H1 (cell line): ENCODE data around the gene RAB4B. TPM values are rescaled to one million over a fixed set of nuclear protein-coding genes. Genes with fewer than 3 reads are reported as not detected.

Experiments used
- CTCF ChIA-PET: fragments of 300-600 bp; sonication (Branson Sonifier 250); formaldehyde crosslinking; loops from one replicate; lab custom pipeline; 2021; ENCODE audit not compliant: partially characterized antibody; lab: Charles Lee
- POLR2A ChIA-PET: fragments of 300-600 bp; sonication (Branson Sonifier 250); formaldehyde crosslinking; loops from one replicate; lab custom pipeline; 2021; ENCODE audit warnings: inconsistent platforms; ENCODE audit not compliant: partially characterized antibody; lab: Charles Lee
- DNase-seq, 2 experiments: peaks; one replicate each; pipeline versions ENCODE4 v3.0.0 to v3.0.0-alpha.2; 2010 to 2022; ENCODE audit warnings: low spot score in 2 of 2, low read depth in 1 of 2, mixed read lengths in 1 of 2
- FAIRE-seq: peaks from 2 replicates; lab custom pipeline; 2011; peaks lifted over from hg19 to GRCh38; lab: Jason Lieb, UNC
- H2AFZ ChIP-seq: 2 replicates; pipeline ENCODE4 v1.8.1; 2012; ENCODE audit warnings: low read length, inconsistent platforms
- H2AK5ac ChIP-seq: 2 replicates; pipeline ENCODE4 v1.6.1; 2013; ENCODE audit warnings: low read depth, low read length
- H2BK120ac ChIP-seq: replicated peaks from 2 replicates; pipeline ENCODE3; 2013; ENCODE audit warnings: low read depth, low read length, inconsistent platforms
- H2BK12ac ChIP-seq: 2 replicates; pipeline ENCODE4 v1.6.1; 2013; ENCODE audit warnings: low read depth, low read length
- H2BK15ac ChIP-seq: 2 replicates; pipeline ENCODE4 v1.6.1; 2013; ENCODE audit warnings: low read length
- H2BK20ac ChIP-seq: 2 replicates; pipeline ENCODE4 v1.6.1; 2013; ENCODE audit warnings: low read length
- H2BK5ac ChIP-seq: 2 replicates; pipeline ENCODE4 v1.6.1; 2013; ENCODE audit warnings: low read depth, low read length
- H3K14ac ChIP-seq: 2 replicates; pipeline ENCODE4 v1.6.1; 2013; ENCODE audit warnings: inconsistent platforms; ENCODE audit not compliant: insufficient read length
- H3K18ac ChIP-seq: 2 replicates; pipeline ENCODE4 v1.6.1; 2013; ENCODE audit warnings: low read length; ENCODE audit errors: extremely low read depth
- H3K23ac ChIP-seq: 2 replicates; pipeline ENCODE4 v1.6.1; 2013; ENCODE audit warnings: inconsistent platforms; ENCODE audit not compliant: insufficient read length
- H3K23me2 ChIP-seq: 2 replicates; pipeline ENCODE4 v1.6.1; 2013; ENCODE audit warnings: low read depth, low read length
- H3K27ac ChIP-seq: 2 replicates; pipeline ENCODE4 v1.6.1; 2011; ENCODE audit warnings: low read depth, low read length, inconsistent platforms
- H3K27me3 ChIP-seq, 4 experiments: replicated peaks in 1 of 4; 1 replicate in 1 of 4; 2 replicates in 3 of 4; pipeline versions ENCODE4 v1.6.1 to v1.8.1; 2011 to 2013; ENCODE audit warnings: low read length in 3 of 4, mild to moderate bottlenecking in 3 of 4, inconsistent platforms in 2 of 4, mixed read lengths in 2 of 4, moderate library complexity in 1 of 4; ENCODE audit not compliant: control insufficient read depth in 3 of 4, insufficient read depth in 3 of 4; ENCODE audit errors: extremely low read depth in 1 of 4
- H3K36me3 ChIP-seq, 4 experiments: 2 replicates each; pipeline versions ENCODE4 v1.6.1 to v1.8.1; 2011 to 2013; ENCODE audit warnings: mild to moderate bottlenecking in 4 of 4, low read length in 3 of 4, moderate library complexity in 2 of 4, control low read depth in 1 of 4, inconsistent platforms in 1 of 4; ENCODE audit not compliant: insufficient read depth in 4 of 4, control insufficient read depth in 2 of 4
- H3K4ac ChIP-seq: replicated peaks from 2 replicates; pipeline ENCODE3; 2013; ENCODE audit warnings: low read length, low read depth, mixed read lengths, inconsistent platforms; ENCODE audit not compliant: insufficient read length
- H3K4me1 ChIP-seq, 4 experiments: replicated peaks in 1 of 4; 1 replicate in 1 of 4; 2 replicates in 3 of 4; pipeline versions ENCODE4 v1.6.1 to v1.8.1; 2011 to 2013; ENCODE audit warnings: low read length in 3 of 4, inconsistent platforms in 2 of 4, mixed read lengths in 1 of 4; ENCODE audit not compliant: insufficient read depth in 4 of 4, control insufficient read depth in 3 of 4
- H3K4me2 ChIP-seq, 2 experiments: 2 replicates each; pipeline versions ENCODE4 v1.6.1 to v1.8.1; 2011 to 2013; ENCODE audit warnings: low read depth in 2 of 2, low read length in 2 of 2, control low read depth in 1 of 2, inconsistent platforms in 1 of 2, mild to moderate bottlenecking in 1 of 2; ENCODE audit not compliant: insufficient read depth in 1 of 2
- H3K4me3 ChIP-seq, 4 experiments: fragments of 200-600, 300-600 bp in 1 of 4; sonication (generic), shearing (Covaris generic), sonication (Bioruptor Twin) in 1 of 4; 2 replicates each; pipeline versions ENCODE4 v1.5.1 to v1.8.1; 2011 to 2016; ENCODE audit warnings: low read length in 4 of 4, low read depth in 3 of 4, control low read depth in 2 of 4, inconsistent platforms in 2 of 4, mild to moderate bottlenecking in 2 of 4, mixed read lengths in 1 of 4, moderate library complexity in 1 of 4; ENCODE audit not compliant: insufficient read depth in 2 of 4; ENCODE audit errors: extremely low read depth in 1 of 4
- H3K56ac ChIP-seq: replicated peaks from 2 replicates; pipeline ENCODE3; 2013; ENCODE audit warnings: low read depth, mild to moderate bottlenecking, mixed read lengths, low read length, inconsistent platforms; ENCODE audit not compliant: insufficient read length
- H3K79me1 ChIP-seq: 2 replicates; pipeline ENCODE4 v1.6.1; 2013; ENCODE audit warnings: low read depth, low read length, control low read depth
- H3K79me2 ChIP-seq, 2 experiments: 2 replicates each; pipeline versions ENCODE4 v1.6.1 to v1.8.1; 2012 to 2013; ENCODE audit warnings: low read length in 2 of 2, mild to moderate bottlenecking in 2 of 2, inconsistent platforms in 1 of 2; ENCODE audit not compliant: insufficient read depth in 2 of 2, control insufficient read depth in 1 of 2
- H3K9ac ChIP-seq, 4 experiments: replicated peaks in 1 of 4; 1 replicate in 1 of 4; 2 replicates in 3 of 4; pipeline versions ENCODE4 v1.6.1 to v1.8.1; 2011 to 2013; ENCODE audit warnings: low read depth in 3 of 4, low read length in 3 of 4, control low read depth in 2 of 4, mild to moderate bottlenecking in 2 of 4, moderate library complexity in 2 of 4, inconsistent platforms in 1 of 4; ENCODE audit errors: extremely low read depth in 1 of 4
- H3K9me3 ChIP-seq, 2 experiments: 2 replicates each; pipeline versions ENCODE4 v1.6.1 to v1.8.1; 2012 to 2013; ENCODE audit warnings: mild to moderate bottlenecking in 2 of 2, moderate library complexity in 2 of 2, control low read depth in 1 of 2, inconsistent platforms in 1 of 2, low read depth in 1 of 2, low read length in 1 of 2, mixed read lengths in 1 of 2; ENCODE audit not compliant: insufficient read depth in 2 of 2
- H4K20me1 ChIP-seq, 2 experiments: replicated peaks in 1 of 2; 2 replicates each; pipeline versions ENCODE3 to v1.8.1; 2011 to 2013; ENCODE audit warnings: inconsistent platforms in 2 of 2, low read length in 2 of 2, mild to moderate bottlenecking in 1 of 2; ENCODE audit not compliant: insufficient read depth in 2 of 2, control insufficient read depth in 1 of 2
- H4K5ac ChIP-seq: 2 replicates; pipeline ENCODE4 v1.6.1; 2013; ENCODE audit warnings: low read length, low read depth, mixed read lengths, inconsistent platforms; ENCODE audit not compliant: insufficient read length
- H4K8ac ChIP-seq: 2 replicates; pipeline ENCODE4 v1.8.0; 2013; ENCODE audit warnings: mild to moderate bottlenecking, moderate library complexity, low read length, inconsistent platforms; ENCODE audit not compliant: insufficient read depth; ENCODE audit errors: extremely low read depth
- H4K91ac ChIP-seq: replicated peaks from 2 replicates; pipeline ENCODE3; 2013; ENCODE audit warnings: low read length, mixed read lengths, inconsistent platforms; ENCODE audit not compliant: insufficient read length
- CBX5 ChIP-seq: fragments of 300-800, 300-1000 bp; sonication (generic); IDR thresholded peaks from 2 replicates; pipeline ENCODE4 v1.7.1; 2016; ENCODE audit warnings: antibody characterized with exemption, low read length, low read depth
- EZH2 ChIP-seq: fragments of 200-600 bp; sonication (generic); IDR thresholded peaks from 2 replicates; pipeline ENCODE4 v1.7.1; 2012; ENCODE audit warnings: low read depth, mild to moderate bottlenecking, moderate library complexity, low read length, inconsistent platforms; ENCODE audit not compliant: severe bottlenecking
- RBBP5 ChIP-seq: IDR thresholded peaks from 2 replicates; pipeline ENCODE4 v1.7.1; 2012; ENCODE audit warnings: low read depth, mild to moderate bottlenecking, inconsistent platforms, low read length, moderate library complexity, borderline replicate concordance
- WGBS, 2 experiments: shearing (Covaris generic) in 1 of 2; methylation state at CpG; one replicate each; pipeline versions ENCODE4 v1.1.6 to v1.1.7; 2013 to 2015; ENCODE audit warnings: low lambda C conversion rate in 2 of 2, mixed read lengths in 2 of 2, inconsistent platforms in 1 of 2, low coverage in 1 of 2, missing lambda C conversion rate in 1 of 2; ENCODE audit not compliant: insufficient replicate concordance in 2 of 2, insufficient coverage in 1 of 2, insufficient read length in 1 of 2; ENCODE audit errors: extremely low coverage in 1 of 2, missing lambda C conversion rate in 1 of 2; 5-methylcytosine and 5-hydroxymethylcytosine counted together
- polyA plus RNA-seq, 7 experiments: library from polyadenylated mRNA; depleted of rRNA in 3 of 7; stranded (reverse) in 5 of 7; unstranded in 2 of 7; fragments of >200 nt in 5 of 7; fragments of 200-250 nt in 2 of 7; gene quantifications; 1 replicate in 5 of 7; 2 replicates in 1 of 7; 4 replicates in 1 of 7; pipeline versions ENCODE4 v1.2.1 to v1.2.3, GENCODE V29; 2011 to 2013; ENCODE audit warnings: missing spikeins in 2 of 7, mixed read lengths in 2 of 7
- total RNA-seq: library from RNA; stranded (reverse); fragmentation: NEBNext Ultra II Directional; extraction: Animal tissue kit (Norgen Biotek cat#: 25700); gene quantifications from 2 replicates; pipeline ENCODE4 v1.2.1, GENCODE V29; 2021

Gene RAB4B
- total and polyA plus RNA-seq, 2 of the 8 experiments (the other 6 are each of a cell fraction or from before 2014, with no cell fraction given), result 15.9 to 28.6 TPM

GRCh38 chr19:40785526-40785925, 7.5 kb downstream of the RAB4B start:
- no peak overlapping the region for H4K8ac ChIP-seq
- no peak overlapping the region for H2BK5ac ChIP-seq
- H2AK5ac ChIP-seq, result no peak overlapping the region
- 91% methylated on average over 1 of the region's 1 CpG; no CpG with 5 or more reads in 1 of the 2 experiments for WGBS, 2 experiments
- H3K18ac ChIP-seq, result no peak overlapping the region
- no peaks in the 10 kb centered on the region for H3K79me2 ChIP-seq
- FAIRE-seq (no peak), DNase-seq (no peak)
- H4K5ac ChIP-seq, result no peak overlapping the region
- H2AFZ ChIP-seq, result no peak overlapping the region
- no peak for TF ChIP-seq RBBP5
- no peak for TF ChIP-seq EZH2
- TF ChIP-seq CBX5, result no peak
- no peak overlapping the region for H3K56ac ChIP-seq
- no peak overlapping the region for H3K4me2 ChIP-seq
- CTCF ChIA-PET, result interaction anchor here (1.9 kb wide), 1 partner anchor 13 kb away, joined by 6 read pairs; the partner anchor contains the start of gene EGLN2
- H3K23me2 ChIP-seq, result no peaks in the 10 kb centered on the region
- no peaks in the 10 kb centered on the region for H3K4me1 ChIP-seq
- H3K23ac ChIP-seq, result no peak overlapping the region
- POLR2A ChIA-PET, result interaction anchor here (1.3 to 4.0 kb wide), 5 partner anchors 8 to 36 kb away, joined by 3 to 22 read pairs (median 8); partner anchors contain the start of genes EGLN2 and RAB4B
- no peaks in the 10 kb centered on the region for H3K36me3 ChIP-seq
- H3K4ac ChIP-seq, result no peak overlapping the region
- no peak overlapping the region for H3K14ac ChIP-seq
- no peak overlapping the region for H2BK120ac ChIP-seq
- 0 out of 2 replicates have a peak overlapping the region, but pooled peaks have one; percentile 29 for H2BK15ac ChIP-seq
- no peaks in the 10 kb centered on the region for H4K20me1 ChIP-seq
- H4K91ac ChIP-seq, result no peak overlapping the region
- 0 out of 2 replicates have a peak overlapping the region, but pooled peaks have one; percentile 45 for H3K27ac ChIP-seq
- H3K4me3 ChIP-seq, result no peak overlapping the region
- H3K9me3 ChIP-seq, result no peaks in the 10 kb centered on the region
- H3K79me1 ChIP-seq, result no peaks in the 10 kb centered on the region
- H2BK12ac ChIP-seq, result no peak overlapping the region
- H2BK20ac ChIP-seq, result no peak overlapping the region
- peak overlapping the region in 1 of 4 experiments; percentile 37; a peak in 1 of 7 replicates for H3K9ac ChIP-seq
- H3K27me3 ChIP-seq, result no peaks in the 10 kb centered on the region
